A549 (cell line): Measurements from ENCODE around the gene PLPPR3.

ENCODE experiments used
- ATOH8 ChIP-seq: fragments of 250-450 bp; sonication (Bioruptor Pico); IDR thresholded peaks from 2 replicates; pipeline ENCODE4 v1.5.0; 2020; ENCODE audit warnings: low read depth, mild to moderate bottlenecking, moderate library complexity
- CEBPB ChIP-seq, 2 experiments: fragments of >200 bp in 1 of 2; sonication (Bioruptor Twin) in 1 of 2; formaldehyde crosslinking in 1 of 2; IDR thresholded peaks; 2 replicates each; pipeline ENCODE4 v1.6.1; 2012 to 2016
- CTCF ChIP-seq: fragments of >200 bp; sonication (Bioruptor Twin); formaldehyde crosslinking; IDR thresholded peaks from 3 replicates; pipeline ENCODE4 v1.5.1; 2016
- EP300 ChIP-seq, 2 experiments: fragments of >200 bp; sonication (Bioruptor Twin); formaldehyde crosslinking; IDR thresholded peaks; 2 replicates in 1 of 2; 3 replicates in 1 of 2; pipeline ENCODE4 v1.6.1; 2016 to 2017
- JUNB ChIP-seq: fragments of >200 bp; sonication (Bioruptor Twin); formaldehyde crosslinking; IDR thresholded peaks from 2 replicates; pipeline ENCODE4 v1.6.1; 2016
- PHF8 ChIP-seq: fragments of 200-600 bp; sonication (generic); IDR thresholded peaks from 2 replicates; pipeline ENCODE4 v1.6.1; 2016; ENCODE audit warnings: low read depth, mild to moderate bottlenecking, antibody characterized with exemption, moderate library complexity, borderline replicate concordance
- POLR2A ChIP-seq: IDR thresholded peaks from 2 replicates; pipeline ENCODE4 v1.6.1; 2012; ENCODE audit warnings: mild to moderate bottlenecking, low read length
- ZSCAN20 ChIP-seq: fragments of 250-450 bp; sonication (Bioruptor Pico); IDR thresholded peaks from 2 replicates; pipeline ENCODE4 v1.8.0; 2022; ENCODE audit warnings: mild to moderate bottlenecking, moderate library complexity

GRCh38 chr19:810077-810855 is 11.5 kb downstream of the PLPPR3 start:
- no peak for TF ChIP-seq JUNB
- no peak for TF ChIP-seq CTCF
- no peak for TF ChIP-seq EP300 (IDR thresholded peaks at IDR 0.05)
- TF ChIP-seq POLR2A: no peak
- no peak for TF ChIP-seq PHF8
- TF ChIP-seq ATOH8 (CRISPR knock-in tag): no peak
- TF ChIP-seq ZSCAN20 (CRISPR knock-in tag): no peak
- no peak for TF ChIP-seq CEBPB (IDR thresholded peaks at IDR 0.05)
